GM10248 (cell line): ENCODE results near the gene ROBO3.

Experiments
- CTCF ChIA-PET: fragments of 300-600 bp; sonication (Branson Sonifier 250); formaldehyde crosslinking; extraction: SDS; loops from one replicate; lab custom pipeline; 2021; ENCODE audit warnings: antibody characterized with exemption; lab: Yijun Ruan, JAX
- POLR2A ChIA-PET: fragments of 350-650 bp; sonication (Branson Sonifier 250); formaldehyde crosslinking; extraction: SDS; loops from one replicate; lab custom pipeline; 2020; ENCODE audit warnings: antibody characterized with exemption; lab: Yijun Ruan, JAX
- DNase-seq: peaks from one replicate; pipeline ENCODE4 v3.0.0; 2012; ENCODE audit errors: extremely low spot score
- TF ChIP-seq, protein P1 (sequence below): IDR thresholded peaks from 2 replicates; pipeline ENCODE4 v1.5.1; 2012; ENCODE audit warnings: mild to moderate bottlenecking, low read depth; ENCODE audit errors: extremely low read depth, missing control alignments, control extremely low read depth

The ROBO3 gene

DNA sequence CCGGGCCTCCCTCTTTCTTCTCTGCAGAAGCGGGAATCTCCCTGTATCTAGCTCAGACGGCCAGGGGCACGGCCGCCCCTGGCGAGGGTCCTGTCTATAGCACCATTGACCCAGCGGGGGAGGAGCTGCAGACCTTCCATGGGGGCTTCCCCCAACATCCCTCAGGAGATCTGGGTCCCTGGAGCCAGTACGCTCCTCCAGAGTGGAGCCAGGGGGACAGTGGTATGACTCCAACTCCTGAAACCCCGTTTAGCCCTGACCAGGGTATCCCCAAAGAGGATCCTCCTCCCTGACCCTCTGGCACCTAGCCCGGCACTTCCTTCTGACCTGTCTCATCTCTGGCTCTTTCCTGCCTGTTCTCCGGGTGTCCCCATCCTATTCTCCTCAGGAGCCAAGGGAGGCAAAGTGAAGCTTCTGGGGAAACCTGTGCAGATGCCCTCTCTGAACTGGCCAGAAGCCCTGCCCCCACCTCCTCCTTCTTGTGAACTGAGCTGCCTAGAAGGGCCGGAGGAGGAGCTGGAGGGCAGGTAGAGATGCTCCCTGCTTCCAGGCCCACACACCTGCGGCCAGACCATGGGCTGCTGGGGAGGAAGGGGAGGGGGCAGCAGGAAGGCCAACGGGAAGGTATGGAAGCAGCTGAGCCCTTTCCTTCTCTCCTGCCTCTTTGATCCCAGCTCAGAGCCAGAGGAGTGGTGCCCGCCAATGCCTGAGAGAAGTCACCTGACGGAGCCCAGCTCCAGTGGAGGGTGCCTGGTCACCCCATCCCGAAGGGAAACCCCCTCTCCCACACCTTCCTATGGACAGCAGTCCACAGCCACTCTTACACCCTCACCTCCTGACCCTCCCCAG lies 12.9 kb downstream of the ROBO3 start:
- no peak for DNase-seq
- ChIA-PET POLR2A (no interaction called here), CTCF (interaction anchor here (1.0 to 1.4 kb wide), 2 partner anchors 10 to 25 kb away, joined by 3 to 4 read pairs; no protein-coding TSS in a partner anchor)
- TF ChIP-seq, protein P1, sequence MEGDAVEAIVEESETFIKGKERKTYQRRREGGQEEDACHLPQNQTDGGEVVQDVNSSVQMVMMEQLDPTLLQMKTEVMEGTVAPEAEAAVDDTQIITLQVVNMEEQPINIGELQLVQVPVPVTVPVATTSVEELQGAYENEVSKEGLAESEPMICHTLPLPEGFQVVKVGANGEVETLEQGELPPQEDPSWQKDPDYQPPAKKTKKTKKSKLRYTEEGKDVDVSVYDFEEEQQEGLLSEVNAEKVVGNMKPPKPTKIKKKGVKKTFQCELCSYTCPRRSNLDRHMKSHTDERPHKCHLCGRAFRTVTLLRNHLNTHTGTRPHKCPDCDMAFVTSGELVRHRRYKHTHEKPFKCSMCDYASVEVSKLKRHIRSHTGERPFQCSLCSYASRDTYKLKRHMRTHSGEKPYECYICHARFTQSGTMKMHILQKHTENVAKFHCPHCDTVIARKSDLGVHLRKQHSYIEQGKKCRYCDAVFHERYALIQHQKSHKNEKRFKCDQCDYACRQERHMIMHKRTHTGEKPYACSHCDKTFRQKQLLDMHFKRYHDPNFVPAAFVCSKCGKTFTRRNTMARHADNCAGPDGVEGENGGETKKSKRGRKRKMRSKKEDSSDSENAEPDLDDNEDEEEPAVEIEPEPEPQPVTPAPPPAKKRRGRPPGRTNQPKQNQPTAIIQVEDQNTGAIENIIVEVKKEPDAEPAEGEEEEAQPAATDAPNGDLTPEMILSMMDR, result no peak

DNA sequence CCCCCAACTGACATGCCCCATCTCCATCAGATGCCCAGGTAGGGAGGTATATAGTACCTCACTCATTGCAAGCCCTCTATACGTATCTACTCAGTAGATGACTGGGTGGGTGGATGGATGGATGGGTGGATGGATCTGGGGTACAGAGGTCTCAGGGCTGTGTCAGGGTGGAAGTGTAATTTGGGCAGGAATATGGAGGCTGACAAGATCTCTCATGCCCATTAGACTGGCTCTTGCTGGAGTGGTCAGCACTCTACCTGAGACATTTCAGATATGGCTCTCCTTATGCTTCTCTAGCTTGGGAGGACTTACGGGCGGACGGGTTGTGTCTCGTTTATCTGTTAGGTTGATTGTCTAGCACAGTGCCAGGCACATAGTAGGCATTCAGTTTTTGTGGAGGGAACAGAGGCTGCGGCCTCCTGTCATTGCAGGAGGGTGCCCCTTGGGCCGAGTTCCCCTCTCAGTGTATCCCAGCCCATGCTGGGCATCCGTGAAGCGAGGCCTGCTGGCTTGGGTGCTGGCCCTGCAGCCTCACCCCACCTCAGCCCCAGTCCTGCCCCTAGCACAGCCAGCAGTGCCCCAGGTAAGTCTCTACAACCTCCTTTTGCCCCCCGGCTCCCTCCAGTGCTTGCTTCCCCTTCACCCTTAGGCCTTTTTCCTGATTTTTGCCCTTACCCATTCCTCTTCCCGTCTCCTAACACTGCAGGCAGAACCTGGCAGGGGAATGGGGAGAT lies 13.7 kb downstream of the ROBO3 start:
- TF ChIP-seq, protein P1, result no peak
- ChIA-PET CTCF (interaction anchor here (1.4 kb wide), 1 partner anchor 9 kb away, joined by 4 read pairs; no protein-coding TSS in a partner anchor), POLR2A (no interaction called here)
- DNase-seq, result no peak

DNA sequence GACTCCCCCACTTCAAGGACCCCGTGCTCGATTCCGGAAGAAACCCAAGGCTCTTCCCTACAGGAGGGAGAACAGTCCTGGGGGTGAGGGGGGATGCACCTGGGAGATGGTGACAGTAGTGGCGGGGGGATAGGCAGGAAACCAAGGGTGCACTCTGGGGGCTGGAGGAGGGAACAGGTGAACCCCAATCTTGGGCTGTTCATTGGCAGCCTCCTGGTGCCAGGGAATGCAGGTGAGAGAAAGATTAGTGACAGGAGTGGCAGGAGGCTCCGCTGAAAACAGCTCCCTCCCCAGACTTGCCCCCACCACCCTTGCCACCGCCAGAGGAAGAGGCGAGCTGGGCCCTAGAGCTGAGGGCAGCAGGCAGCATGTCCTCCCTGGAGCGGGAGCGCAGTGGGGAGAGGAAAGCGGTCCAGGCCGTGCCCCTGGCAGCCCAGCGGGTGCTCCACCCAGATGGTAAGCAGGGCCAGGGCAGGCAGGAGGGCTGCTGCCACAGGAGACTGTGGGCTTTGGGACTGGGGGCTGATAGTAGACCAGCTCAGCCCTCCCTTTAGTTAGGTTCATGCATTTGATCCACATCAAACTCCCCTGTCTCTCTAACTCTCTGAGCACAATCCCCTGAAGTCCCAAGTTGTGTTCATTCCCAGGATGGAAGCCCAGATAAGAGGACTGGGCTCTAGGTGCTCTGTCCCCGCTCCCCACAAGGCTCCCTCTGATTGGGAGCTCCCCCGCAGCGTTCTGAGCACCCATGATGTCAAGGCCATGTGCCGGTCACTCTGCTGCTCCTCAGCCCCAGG lies 14.5 kb downstream of the ROBO3 start:
- ChIA-PET POLR2A (no interaction called here), CTCF (interaction anchor here (1.1 to 1.9 kb wide), 2 partner anchors 9 to 263 kb away, joined by 3 to 4 read pairs; no protein-coding TSS in a partner anchor)
- TF ChIP-seq, protein P1, result no peak
- DNase-seq, result no peak

DNA sequence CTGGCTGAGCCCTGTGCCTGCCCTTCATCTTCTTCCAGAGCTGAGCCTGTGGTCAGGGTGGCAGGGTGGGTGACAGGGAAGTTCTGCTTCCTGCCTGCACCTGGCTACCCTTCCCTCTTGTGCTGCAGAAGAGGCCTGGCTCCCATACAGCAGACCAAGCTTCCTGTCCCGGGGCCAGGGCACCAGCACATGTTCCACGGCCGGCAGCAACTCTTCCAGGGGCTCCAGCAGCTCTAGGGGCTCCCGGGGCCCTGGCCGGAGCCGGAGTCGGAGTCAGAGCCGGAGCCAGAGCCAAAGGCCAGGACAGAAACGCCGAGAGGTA lies 15.0 kb downstream of the ROBO3 start:
- POLR2A ChIA-PET, result no interaction called here
- CTCF ChIA-PET, result interaction anchor here (1.1 to 1.9 kb wide), 2 partner anchors 9 to 262 kb away, joined by 3 to 4 read pairs; no protein-coding TSS in a partner anchor
- no peak for DNase-seq
- TF ChIP-seq, protein P1, result no peak

DNA sequence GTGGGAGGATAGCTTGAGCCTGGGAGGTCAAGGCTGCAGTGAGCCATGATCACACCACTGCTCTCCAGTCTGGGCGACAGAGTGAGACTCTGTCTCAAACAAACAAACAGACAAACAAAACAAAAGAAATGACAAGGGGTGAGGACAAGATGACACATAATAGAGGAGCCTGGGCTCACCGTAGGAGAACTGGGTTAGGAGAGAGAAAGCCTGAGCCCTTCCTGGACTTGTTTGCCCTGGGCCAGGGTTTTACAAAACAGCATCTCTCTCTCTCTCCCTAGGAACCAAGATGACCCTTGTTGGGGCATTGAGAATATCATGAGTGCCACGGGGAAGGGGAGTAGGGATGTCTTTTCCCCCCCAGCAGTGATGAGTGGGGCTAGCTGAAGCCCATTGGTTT lies 15.7 kb downstream of the ROBO3 start:
- TF ChIP-seq, protein P1, result no peak
- ChIA-PET POLR2A (no interaction called here), CTCF (interaction anchor here (1.0 to 1.9 kb wide), 3 partner anchors 8 to 261 kb away, joined by 3 to 4 read pairs (median 3); no protein-coding TSS in a partner anchor)
- no peak for DNase-seq
